Keratinocyte (primary cell): ENCODE data around the gene STON2. TPM values are rescaled to one million over a fixed set of nuclear protein-coding genes. Genes with fewer than 3 reads are reported as not detected.

ENCODE experiments used
- DNase-seq: peaks from one replicate; pipeline ENCODE4 v3.0.0-alpha.2; 2011; ENCODE audit warnings: low read depth, missing footprints, low spot score
- FAIRE-seq: peaks from 2 replicates; lab custom pipeline; 2011; peaks lifted over from hg19 to GRCh38; lab: Jason Lieb, UNC
- H2AFZ ChIP-seq: 2 replicates; pipeline ENCODE4 v1.6.0; 2012; ENCODE audit warnings: low read length, control low read depth, inconsistent platforms; ENCODE audit not compliant: control insufficient read depth
- H3K27ac ChIP-seq: 2 replicates; pipeline ENCODE4 v1.5.1; 2011; ENCODE audit warnings: low read length; ENCODE audit not compliant: control insufficient read depth, insufficient read depth
- H3K27me3 ChIP-seq: 3 replicates; pipeline ENCODE4 v1.6.0; 2011; ENCODE audit warnings: low read length; ENCODE audit not compliant: control insufficient read depth, insufficient read depth; ENCODE audit errors: extremely low read depth
- H3K36me3 ChIP-seq, 2 experiments: 2 replicates in 1 of 2; 3 replicates in 1 of 2; pipeline ENCODE4 v1.5.1; 2011; ENCODE audit warnings: low read length in 2 of 2, mild to moderate bottlenecking in 1 of 2; ENCODE audit not compliant: control insufficient read depth in 2 of 2, insufficient read depth in 2 of 2; ENCODE audit errors: extremely low read depth in 1 of 2
- H3K4me1 ChIP-seq: 3 replicates; pipeline ENCODE4 v1.5.1; 2011; ENCODE audit warnings: low read length; ENCODE audit not compliant: control insufficient read depth, insufficient read depth; ENCODE audit errors: extremely low read depth
- H3K4me2 ChIP-seq: 3 replicates; pipeline ENCODE4 v1.6.0; 2011; ENCODE audit warnings: low read depth, low read length; ENCODE audit not compliant: control insufficient read depth, insufficient read depth; ENCODE audit errors: extremely low read depth
- H3K4me3 ChIP-seq, 3 experiments: fragments of 200-600 bp in 1 of 3; sonication (generic) in 1 of 3; 2 replicates in 2 of 3; 3 replicates in 1 of 3; pipeline ENCODE4 v1.5.1; 2011 to 2016; ENCODE audit warnings: low read length in 3 of 3, mild to moderate bottlenecking in 3 of 3, control low read depth in 2 of 3, inconsistent platforms in 1 of 3, low read depth in 1 of 3, mixed read lengths in 1 of 3, mixed run types in 1 of 3, moderate library complexity in 1 of 3; ENCODE audit not compliant: control insufficient read depth in 2 of 3, insufficient read depth in 2 of 3; ENCODE audit errors: extremely low read depth in 1 of 3
- H3K79me2 ChIP-seq: 2 replicates; pipeline ENCODE4 v1.6.0; 2012; ENCODE audit warnings: low read length; ENCODE audit not compliant: control insufficient read depth, insufficient read depth
- H3K9ac ChIP-seq: 3 replicates; pipeline ENCODE4 v1.6.0; 2011; ENCODE audit warnings: low read length; ENCODE audit not compliant: control insufficient read depth, insufficient read depth; ENCODE audit errors: extremely low read depth
- H3K9me1 ChIP-seq: 3 replicates; pipeline ENCODE4 v1.6.0; 2011; ENCODE audit warnings: low read length; ENCODE audit not compliant: control insufficient read depth, insufficient read depth; ENCODE audit errors: extremely low read depth
- H3K9me3 ChIP-seq: 2 replicates; pipeline ENCODE4 v1.5.1; 2012; ENCODE audit warnings: low read depth, low read length; ENCODE audit not compliant: control insufficient read depth
- H4K20me1 ChIP-seq: 3 replicates; pipeline ENCODE4 v1.6.0; 2011; ENCODE audit warnings: low read length; ENCODE audit not compliant: control insufficient read depth, insufficient read depth; ENCODE audit errors: extremely low read depth
- EZH2 ChIP-seq: IDR thresholded peaks from one replicate; pipeline ENCODE4 v1.6.1; 2012; ENCODE audit warnings: inconsistent platforms, mild to moderate bottlenecking, low read length, moderate library complexity
- dilution Hi-C: fragments of 300-500 bp; cut with MboI; formaldehyde crosslinking; loops from one replicate; pipeline ENCODE4 v1.7.0; 2020; ENCODE audit warnings: low sequenced_read_pairs; ENCODE audit not compliant: extremely low pct_ligation_motif_present
- polyA plus RNA-seq, 5 experiments: library from polyadenylated mRNA; depleted of rRNA in 3 of 5; stranded (reverse) in 3 of 5; stranded (forward) in 1 of 5; unstranded in 1 of 5; fragments of >200 nt; gene quantifications; 1 replicate in 1 of 5; 2 replicates in 3 of 5; 3 replicates in 1 of 5; pipeline versions ENCODE4 v1.2.1 to v1.2.3, GENCODE V29; 2011 to 2012; ENCODE audit warnings: missing spikeins in 2 of 5, low read depth in 1 of 5, low replicate concordance in 1 of 5
- TF ChIP-seq, protein P1 (sequence below), 3 experiments: IDR thresholded peaks in 1 of 3; conservative IDR thresholded peaks in 1 of 3; optimal IDR thresholded peaks in 1 of 3; 2 replicates in 2 of 3; 3 replicates in 1 of 3; pipeline versions ENCODE3 to v1.5.1; 2011; ENCODE audit warnings: low read length in 3 of 3, mild to moderate bottlenecking in 3 of 3, moderate library complexity in 2 of 3, control low read depth in 1 of 3, inconsistent platforms in 1 of 3; ENCODE audit not compliant: insufficient read depth in 2 of 3; ENCODE audit errors: extremely low read depth in 1 of 3

The STON2 gene
- polyA plus RNA-seq, 1 donor (not counting 4 experiments of a cell fraction or from before 2014, with no cell fraction given), result 82.3 TPM

DNA sequence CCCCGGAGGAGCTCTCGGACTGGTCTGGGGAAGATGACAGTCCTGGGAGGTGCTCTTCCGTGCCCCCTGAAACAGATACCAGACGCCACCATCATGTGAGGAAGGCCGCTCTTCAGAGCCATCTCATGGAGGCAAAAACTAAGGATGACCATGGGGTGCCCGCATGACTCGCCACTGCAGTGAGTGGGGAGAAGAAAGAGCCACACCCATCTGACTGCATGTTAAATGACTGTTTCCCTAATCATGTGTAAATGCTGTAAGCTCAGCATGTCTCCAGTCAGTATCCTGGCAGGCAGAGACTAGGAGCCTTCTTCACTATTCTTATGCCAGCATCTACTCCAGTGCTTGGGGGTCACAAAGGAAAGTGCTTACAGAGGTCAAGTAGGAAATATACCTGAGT lies 4.0 kb downstream of the STON2 start:
- TF ChIP-seq EZH2, result no peak
- TF ChIP-seq, protein P1, sequence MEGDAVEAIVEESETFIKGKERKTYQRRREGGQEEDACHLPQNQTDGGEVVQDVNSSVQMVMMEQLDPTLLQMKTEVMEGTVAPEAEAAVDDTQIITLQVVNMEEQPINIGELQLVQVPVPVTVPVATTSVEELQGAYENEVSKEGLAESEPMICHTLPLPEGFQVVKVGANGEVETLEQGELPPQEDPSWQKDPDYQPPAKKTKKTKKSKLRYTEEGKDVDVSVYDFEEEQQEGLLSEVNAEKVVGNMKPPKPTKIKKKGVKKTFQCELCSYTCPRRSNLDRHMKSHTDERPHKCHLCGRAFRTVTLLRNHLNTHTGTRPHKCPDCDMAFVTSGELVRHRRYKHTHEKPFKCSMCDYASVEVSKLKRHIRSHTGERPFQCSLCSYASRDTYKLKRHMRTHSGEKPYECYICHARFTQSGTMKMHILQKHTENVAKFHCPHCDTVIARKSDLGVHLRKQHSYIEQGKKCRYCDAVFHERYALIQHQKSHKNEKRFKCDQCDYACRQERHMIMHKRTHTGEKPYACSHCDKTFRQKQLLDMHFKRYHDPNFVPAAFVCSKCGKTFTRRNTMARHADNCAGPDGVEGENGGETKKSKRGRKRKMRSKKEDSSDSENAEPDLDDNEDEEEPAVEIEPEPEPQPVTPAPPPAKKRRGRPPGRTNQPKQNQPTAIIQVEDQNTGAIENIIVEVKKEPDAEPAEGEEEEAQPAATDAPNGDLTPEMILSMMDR (optimal IDR thresholded peaks at IDR 0.05 in 1 of 3, IDR thresholded peaks at IDR 0.05 in 1 of 3, conservative IDR thresholded peaks at IDR 0.05 in 1 of 3; ENCODE audit: extremely low read depth in 1 of 3, insufficient read depth in 2 of 3, low read length in 3 of 3), result no peak
- DNase-seq (no peak), FAIRE-seq (peak; percentile 75)
- H3K36me3 ChIP-seq, result peaks cover 3 to 6% of the 10 kb centered on the region in 2 experiments
- no peaks in the 10 kb centered on the region for H3K9me3 ChIP-seq
- dilution Hi-C loops, result no loop called here
- no peaks in the 10 kb centered on the region for H4K20me1 ChIP-seq
- peaks cover 47% of the 10 kb centered on the region for H3K4me1 ChIP-seq
- H2AFZ ChIP-seq, result no peak overlapping the region
- no peaks in the 10 kb centered on the region for H3K27me3 ChIP-seq
- H3K27ac ChIP-seq, result peak overlapping the region; percentile 54
- H3K4me3 ChIP-seq, result no peak overlapping the region
- H3K79me2 ChIP-seq, result no peaks in the 10 kb centered on the region
- H3K4me2 ChIP-seq, result peak overlapping the region; percentile 14
- no peaks in the 10 kb centered on the region for H3K9me1 ChIP-seq
- no peak overlapping the region for H3K9ac ChIP-seq

DNA sequence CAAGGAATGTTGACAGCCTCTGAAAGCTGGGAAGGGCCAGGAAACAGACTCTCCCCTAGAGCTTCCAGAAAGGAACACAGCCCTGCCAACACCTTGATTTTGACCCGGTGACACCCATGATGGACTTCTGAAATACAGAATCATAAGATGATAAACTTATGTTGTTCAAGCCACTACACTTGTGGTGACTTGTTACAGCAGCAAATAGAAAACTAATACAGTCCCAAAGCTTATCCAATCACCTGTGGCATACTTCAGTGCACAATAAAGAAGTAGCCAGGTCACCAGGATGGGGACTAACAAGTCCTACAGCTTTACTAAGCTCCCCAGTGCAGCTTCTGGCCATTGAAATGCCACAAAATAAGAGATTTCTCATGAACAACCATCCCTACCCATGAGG lies 5.4 kb downstream of the STON2 start:
- H4K20me1 ChIP-seq, result no peaks in the 10 kb centered on the region
- no peak for FAIRE-seq

More for the DNA sequence above, 5.4 kb downstream of the STON2 start:
- H2AFZ ChIP-seq, result no peak overlapping the region
- H3K9ac ChIP-seq, result no peak overlapping the region
- H3K27ac ChIP-seq, result no peak overlapping the region
- H3K4me3 ChIP-seq, result no peak overlapping the region
- H3K4me1 ChIP-seq, result peaks cover 35% of the 10 kb centered on the region
- H3K9me1 ChIP-seq, result no peaks in the 10 kb centered on the region
- peaks cover 3 to 6% of the 10 kb centered on the region in 2 experiments for H3K36me3 ChIP-seq
- no peak for TF ChIP-seq EZH2
- TF ChIP-seq, protein P1 (optimal IDR thresholded peaks at IDR 0.05 in 1 of 3, IDR thresholded peaks at IDR 0.05 in 1 of 3, conservative IDR thresholded peaks at IDR 0.05 in 1 of 3; ENCODE audit: extremely low read depth in 1 of 3, insufficient read depth in 2 of 3, low read length in 3 of 3), result no peak
- H3K27me3 ChIP-seq, result no peaks in the 10 kb centered on the region
- H3K4me2 ChIP-seq, result no peak overlapping the region
- dilution Hi-C loops, result no loop called here
- no peaks in the 10 kb centered on the region for H3K79me2 ChIP-seq
- DNase-seq, result no peak
- H3K9me3 ChIP-seq, result no peaks in the 10 kb centered on the region
